HCT116 (cell line): ENCODE results near the gene GRID2. TPM values are rescaled to one million over a fixed set of nuclear protein-coding genes. Genes with fewer than 3 reads are reported as not detected.

Experiments
- ATAC-seq: fragments of 200-7000 bp; cut with Tn5 transposase; 2 replicates; pipeline ENCODE4 v1.9.1; 2020; ENCODE audit warnings: mild to moderate bottlenecking, moderate library complexity
- BruUV-seq: library from RNA; stranded (reverse); fragments of 400-500 nt; replicated peaks from 2 replicates; lab custom pipeline; 2021; lab: Mats Ljungman, UMichigan
- CTCF ChIA-PET: fragments of 300-600 bp; sonication (Branson Sonifier 250); formaldehyde crosslinking; loops from one replicate; lab custom pipeline; 2021; ENCODE audit warnings: antibody characterized with exemption; lab: Charles Lee
- POLR2A ChIA-PET: fragments of 300-600, 350-600 bp; sonication (Branson Sonifier 250); formaldehyde crosslinking; loops from one replicate; lab custom pipeline; 2021; ENCODE audit warnings: antibody characterized with exemption; lab: Charles Lee
- RAD21 ChIA-PET, 2 experiments: fragments of 300-600 bp; sonication (Branson Sonifier 250); formaldehyde crosslinking; loops; one replicate each; lab custom pipeline; 2023; ENCODE audit warnings: low total read pairs in 2 of 2; ENCODE audit not compliant: uncharacterized antibody in 2 of 2, unreplicated experiment in 2 of 2, low non-redundant PET in 1 of 2; lab: Charles Lee
- DNase-seq: peaks from one replicate; pipeline ENCODE4 v3.0.0-alpha.2; 2010; ENCODE audit warnings: low read depth, low spot score
- H2AFZ ChIP-seq: fragments of 200-600 bp; shearing (Covaris generic), sonication (generic); 2 replicates; pipeline ENCODE4 v1.6.1; 2017; ENCODE audit warnings: low read depth, mixed run types, mixed read lengths, antibody characterized with exemption, low read length; ENCODE audit not compliant: poor library complexity, severe bottlenecking
- H3K27ac ChIP-seq: 2 replicates; pipeline ENCODE4 v1.5.1; 2012; ENCODE audit warnings: low read depth, low read length
- H3K27me3 ChIP-seq: fragments of 200-600 bp; sonication (generic); 2 replicates; pipeline ENCODE4 v1.6.1; 2016; ENCODE audit warnings: mixed run types, low read length, mixed read lengths; ENCODE audit not compliant: insufficient read depth
- H3K36me3 ChIP-seq, 2 experiments: fragments of 200-500 bp in 1 of 2; fragments of 200-600 bp in 1 of 2; sonication (Bioruptor generic) in 1 of 2; sonication (generic) in 1 of 2; 2 replicates each; pipeline versions ENCODE4 v1.5.1 to v1.6.1; 2014 to 2016; ENCODE audit warnings: low read length in 2 of 2, inconsistent platforms in 1 of 2, mixed read lengths in 1 of 2, mixed run types in 1 of 2; ENCODE audit not compliant: insufficient read depth in 2 of 2, control insufficient read depth in 1 of 2
- H3K4me1 ChIP-seq, 2 experiments: fragments of 200-600 bp in 1 of 2; sonication (generic) in 1 of 2; 2 replicates each; pipeline versions ENCODE4 v1.5.1 to v1.6.1; 2012 to 2017; ENCODE audit warnings: low read length in 2 of 2, inconsistent platforms in 1 of 2, mild to moderate bottlenecking in 1 of 2, mixed read lengths in 1 of 2, mixed run types in 1 of 2, moderate library complexity in 1 of 2; ENCODE audit not compliant: insufficient read depth in 2 of 2, control insufficient read depth in 1 of 2
- H3K4me2 ChIP-seq: fragments of 200-600 bp; sonication (generic); 2 replicates; pipeline ENCODE4 v1.6.1; 2017; ENCODE audit warnings: mixed run types, low read length, mixed read lengths
- H3K4me3 ChIP-seq, 2 experiments: fragments of 200-600 bp in 1 of 2; sonication (generic) in 1 of 2; replicated peaks in 1 of 2; 2 replicates each; pipeline ENCODE4 v1.5.1; 2011 to 2016; ENCODE audit warnings: low read length in 2 of 2, control low read depth in 1 of 2, low read depth in 1 of 2, mild to moderate bottlenecking in 1 of 2, mixed read lengths in 1 of 2, mixed run types in 1 of 2
- H3K79me2 ChIP-seq: fragments of 200-600 bp; sonication (generic); 2 replicates; pipeline ENCODE4 v1.6.1; 2017; ENCODE audit warnings: mild to moderate bottlenecking, mixed run types, low read length, moderate library complexity, mixed read lengths; ENCODE audit not compliant: insufficient read depth
- H3K9ac ChIP-seq: fragments of 200-600 bp; sonication (generic); 2 replicates; pipeline ENCODE4 v1.6.1; 2016; ENCODE audit warnings: low read length, mixed read lengths
- H3K9me2 ChIP-seq: fragments of 200-600 bp; sonication (generic), shearing (Covaris generic); 2 replicates; pipeline ENCODE4 v1.6.1; 2017; ENCODE audit warnings: mixed run types, mild to moderate bottlenecking, moderate library complexity; ENCODE audit not compliant: insufficient read depth
- H3K9me3 ChIP-seq, 2 experiments: fragments of 200-500 bp in 1 of 2; fragments of 200-600 bp in 1 of 2; sonication (Bioruptor generic) in 1 of 2; sonication (generic) in 1 of 2; 2 replicates each; pipeline ENCODE4 v1.6.1; 2014 to 2017; ENCODE audit warnings: low read length in 2 of 2, mixed read lengths in 2 of 2, inconsistent platforms in 1 of 2, low read depth in 1 of 2, mild to moderate bottlenecking in 1 of 2, mixed run types in 1 of 2, moderate library complexity in 1 of 2; ENCODE audit not compliant: control insufficient read depth in 1 of 2, insufficient read depth in 1 of 2
- H4K20me1 ChIP-seq: fragments of 200-600 bp; sonication (generic), shearing (Covaris generic); 2 replicates; pipeline ENCODE4 v1.6.1; 2017; ENCODE audit warnings: mixed run types, mild to moderate bottlenecking, moderate library complexity; ENCODE audit not compliant: insufficient read depth
- ATF3 ChIP-seq: IDR thresholded peaks from 2 replicates; pipeline ENCODE4 v1.6.1; 2012
- CTCF ChIP-seq, 3 experiments: fragments of 200-600 bp in 1 of 3; sonication (generic) in 1 of 3; IDR thresholded peaks in 2 of 3; conservative IDR thresholded peaks in 1 of 3; 2 replicates each; pipeline ENCODE4 v1.5.1; 2012 to 2017; ENCODE audit warnings: low read depth in 2 of 3, low read length in 2 of 3, antibody characterized with exemption in 1 of 3, borderline replicate concordance in 1 of 3, control low read depth in 1 of 3, mild to moderate bottlenecking in 1 of 3, mixed read lengths in 1 of 3, mixed run types in 1 of 3, moderate library complexity in 1 of 3; ENCODE audit not compliant: insufficient read depth in 1 of 3
- EGR1 ChIP-seq: IDR thresholded peaks from 2 replicates; pipeline ENCODE4 v1.6.1; 2012; ENCODE audit warnings: low read depth
- ELF1 ChIP-seq: IDR thresholded peaks from 2 replicates; pipeline ENCODE4 v1.6.1; 2012; ENCODE audit warnings: low read depth, borderline replicate concordance
- EZH2 ChIP-seq: fragments of 200-600 bp; sonication (generic); IDR thresholded peaks from 2 replicates; pipeline ENCODE4 v1.6.1; 2017; ENCODE audit warnings: antibody characterized with exemption, mixed run types
- EZH2phosphoT487 ChIP-seq: fragments of 200-600 bp; IDR thresholded peaks from 2 replicates; pipeline ENCODE4 v1.6.1; 2018; ENCODE audit warnings: antibody characterized with exemption, borderline replicate concordance
- POLR2A ChIP-seq: IDR thresholded peaks from 2 replicates; pipeline ENCODE4 v1.7.0; 2011; ENCODE audit warnings: borderline replicate concordance; ENCODE audit not compliant: insufficient read depth, insufficient read length; ENCODE audit errors: extremely low read depth
- POLR2AphosphoS5 ChIP-seq: IDR thresholded peaks from 2 replicates; pipeline ENCODE4 v1.6.1; 2011; ENCODE audit warnings: mild to moderate bottlenecking, low read depth, low read length, moderate library complexity
- RAD21 ChIP-seq: IDR thresholded peaks from 2 replicates; pipeline ENCODE4 v1.6.1; 2012; ENCODE audit warnings: low read depth, mild to moderate bottlenecking
- SIN3A ChIP-seq: IDR thresholded peaks from 2 replicates; pipeline ENCODE4 v1.6.1; 2012; ENCODE audit warnings: low read depth
- SP1 ChIP-seq: IDR thresholded peaks from 2 replicates; pipeline ENCODE4 v1.6.1; 2012; ENCODE audit warnings: low read depth
- SRF ChIP-seq: IDR thresholded peaks from 2 replicates; pipeline ENCODE4 v1.6.1; 2012; ENCODE audit warnings: low read depth
- TCF7L2 ChIP-seq: IDR thresholded peaks from 2 replicates; pipeline ENCODE4 v1.7.0; 2011; ENCODE audit warnings: borderline replicate concordance, inconsistent platforms; ENCODE audit not compliant: insufficient read depth, insufficient read length; ENCODE audit errors: extremely low read depth
- YY1 ChIP-seq: IDR thresholded peaks from 2 replicates; pipeline ENCODE4 v1.6.1; 2011; ENCODE audit warnings: low read length, low read depth, moderate library complexity, mild to moderate bottlenecking; ENCODE audit not compliant: insufficient replicate concordance; ENCODE audit errors: extremely low read depth
- ZFX ChIP-seq: fragments of 450-650 bp; IDR thresholded peaks from 2 replicates; pipeline ENCODE4 v1.6.1; 2017
- ZNF274 ChIP-seq: fragments of 200-500 bp; sonication (Bioruptor generic); IDR thresholded peaks from 2 replicates; pipeline ENCODE4 v1.6.1; 2014; ENCODE audit warnings: mild to moderate bottlenecking, low read depth, low read length, inconsistent platforms
- intact Hi-C: fragments of 100-400 bp; cut with micrococcal nuclease; formaldehyde crosslinking; loops from 2 replicates; pipeline ENCODE4 v1.10.0; 2022
- total RNA-seq: library from RNA; stranded (reverse); gene quantifications from one replicate; pipeline ENCODE4 v1.2.1, GENCODE V29; 2021; ENCODE audit not compliant: unreplicated experiment
- TF ChIP-seq, protein P1 (sequence below): IDR thresholded peaks from 2 replicates; pipeline ENCODE4 v1.6.1; 2012
- TF ChIP-seq, protein P2 (sequence below): IDR thresholded peaks from 2 replicates; pipeline ENCODE4 v1.6.1; 2011; ENCODE audit warnings: mild to moderate bottlenecking, low read length, moderate library complexity; ENCODE audit not compliant: insufficient replicate concordance; ENCODE audit errors: extremely low read depth

GRID2 gene
- total RNA-seq, 1 experiment from 2014 or later: not detected

DNA sequence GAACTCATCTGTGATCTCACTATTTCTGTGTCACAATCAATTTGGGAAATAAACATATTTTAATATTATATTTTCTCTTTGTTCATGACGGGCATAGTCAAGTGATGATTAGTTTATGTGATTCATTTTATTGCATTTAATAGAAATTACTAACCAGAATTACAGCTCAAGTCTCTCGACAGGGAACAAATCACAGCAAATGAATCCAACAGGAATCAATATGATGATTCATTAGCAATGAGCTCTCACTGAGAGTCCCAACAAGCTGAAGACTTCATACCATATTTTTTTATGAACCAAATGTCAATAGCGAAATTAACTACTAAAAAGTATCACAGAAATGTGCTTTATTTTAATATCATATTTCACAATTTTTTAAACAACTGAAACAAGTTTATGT is 649.7 kb downstream of the GRID2 start:
- no TSS peak for BruUV-seq
- no peaks in the 10 kb centered on the region for H3K27me3 ChIP-seq
- CTCF ChIA-PET: no interaction called here
- no peaks in the 10 kb centered on the region for H3K79me2 ChIP-seq
- POLR2A ChIA-PET: no interaction called here
- DNase-seq: no peak
- no peaks in the 10 kb centered on the region for H4K20me1 ChIP-seq
- H2AFZ ChIP-seq: no peak overlapping the region
- H3K4me2 ChIP-seq: no peak overlapping the region
- ATAC-seq: no peak
- no peak for TF ChIP-seq SRF
- no peak for TF ChIP-seq POLR2AphosphoS5
- TF ChIP-seq ZFX: no peak
- TF ChIP-seq CTCF (IDR thresholded peaks at IDR 0.05 in 2 of 3, conservative IDR thresholded peaks at IDR 0.05 in 1 of 3; ENCODE audit: borderline replicate concordance in 1 of 3, insufficient read depth in 1 of 3, low read depth in 2 of 3, low read length in 2 of 3): no peak
- TF ChIP-seq SIN3A: no peak
- no peak for TF ChIP-seq EZH2
- no peak for TF ChIP-seq EGR1
- TF ChIP-seq, protein P1, sequence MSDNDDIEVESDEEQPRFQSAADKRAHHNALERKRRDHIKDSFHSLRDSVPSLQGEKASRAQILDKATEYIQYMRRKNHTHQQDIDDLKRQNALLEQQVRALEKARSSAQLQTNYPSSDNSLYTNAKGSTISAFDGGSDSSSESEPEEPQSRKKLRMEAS: no peak
- no peak for TF ChIP-seq ELF1
- TF ChIP-seq, protein P2, sequence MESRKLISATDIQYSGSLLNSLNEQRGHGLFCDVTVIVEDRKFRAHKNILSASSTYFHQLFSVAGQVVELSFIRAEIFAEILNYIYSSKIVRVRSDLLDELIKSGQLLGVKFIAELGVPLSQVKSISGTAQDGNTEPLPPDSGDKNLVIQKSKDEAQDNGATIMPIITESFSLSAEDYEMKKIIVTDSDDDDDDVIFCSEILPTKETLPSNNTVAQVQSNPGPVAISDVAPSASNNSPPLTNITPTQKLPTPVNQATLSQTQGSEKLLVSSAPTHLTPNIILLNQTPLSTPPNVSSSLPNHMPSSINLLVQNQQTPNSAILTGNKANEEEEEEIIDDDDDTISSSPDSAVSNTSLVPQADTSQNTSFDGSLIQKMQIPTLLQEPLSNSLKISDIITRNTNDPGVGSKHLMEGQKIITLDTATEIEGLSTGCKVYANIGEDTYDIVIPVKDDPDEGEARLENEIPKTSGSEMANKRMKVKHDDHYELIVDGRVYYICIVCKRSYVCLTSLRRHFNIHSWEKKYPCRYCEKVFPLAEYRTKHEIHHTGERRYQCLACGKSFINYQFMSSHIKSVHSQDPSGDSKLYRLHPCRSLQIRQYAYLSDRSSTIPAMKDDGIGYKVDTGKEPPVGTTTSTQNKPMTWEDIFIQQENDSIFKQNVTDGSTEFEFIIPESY: no peak
- TF ChIP-seq ZNF274: no peak
- no peak for TF ChIP-seq POLR2A
- TF ChIP-seq SP1: no peak
- no peak for TF ChIP-seq YY1
- TF ChIP-seq TCF7L2: no peak
- no peak for TF ChIP-seq RAD21
- no peak for TF ChIP-seq EZH2phosphoT487
- TF ChIP-seq ATF3: no peak
- RAD21 ChIA-PET: no interaction called here
- no peak overlapping the region for H3K9ac ChIP-seq
- H3K9me3 ChIP-seq: no peaks in the 10 kb centered on the region
- no peaks in the 10 kb centered on the region for H3K36me3 ChIP-seq
- intact Hi-C loops: no loop called here
- H3K9me2 ChIP-seq: no peaks in the 10 kb centered on the region
- no peak overlapping the region for H3K27ac ChIP-seq
- no peaks in the 10 kb centered on the region for H3K4me1 ChIP-seq
- H3K4me3 ChIP-seq: no peak overlapping the region
